WTC11 (cell line): Measurements from ENCODE around the gene FAM236A.
"Not testable (repeated sequence)": the region's sequence is repeated elsewhere in the genome, so short reads cannot be mapped to it uniquely, and the experiment has no call there.

Source experiments
- ATF1 ChIP-seq: sonication (generic); formaldehyde crosslinking; IDR thresholded peaks from 2 replicates; pipeline ENCODE4 v1.8.1; 2023; ENCODE audit warnings: mild to moderate bottlenecking, moderate library complexity, missing genetic modification reagents
- ESRRA ChIP-seq: sonication (generic); formaldehyde crosslinking; IDR thresholded peaks from 2 replicates; pipeline ENCODE4 v1.8.1; 2022; ENCODE audit warnings: mild to moderate bottlenecking, missing genetic modification reagents, borderline replicate concordance
- FOXJ3 ChIP-seq: sonication (generic); formaldehyde crosslinking; IDR thresholded peaks from 2 replicates; pipeline ENCODE4 v1.9.0; 2021; ENCODE audit warnings: missing genetic modification reagents, mild to moderate bottlenecking, borderline replicate concordance
- FOXP1 ChIP-seq: sonication (generic); formaldehyde crosslinking; IDR thresholded peaks from 2 replicates; pipeline ENCODE4 v1.8.0; 2022; ENCODE audit warnings: missing genetic modification reagents, mild to moderate bottlenecking, moderate library complexity, borderline replicate concordance
- JUN ChIP-seq: sonication (generic); formaldehyde crosslinking; IDR thresholded peaks from 2 replicates; pipeline ENCODE4 v1.8.0; 2023; ENCODE audit warnings: mild to moderate bottlenecking, missing genetic modification reagents
- RORB ChIP-seq: fragments of 250-450 bp; sonication (Bioruptor Pico); IDR thresholded peaks from 2 replicates; pipeline ENCODE4 v1.9.0; 2021; ENCODE audit warnings: mild to moderate bottlenecking
- TP53 ChIP-seq: sonication (generic); formaldehyde crosslinking; IDR thresholded peaks from 2 replicates; pipeline ENCODE4 v1.8.1; 2023; ENCODE audit warnings: mild to moderate bottlenecking, missing genetic modification reagents
- TF ChIP-seq, protein P1 (sequence below): fragments of 200-600 bp; IDR thresholded peaks from 2 replicates; pipeline ENCODE4 v1.8.0; 2022; ENCODE audit warnings: antibody characterized with exemption
- TF ChIP-seq, protein P2 (sequence below): sonication (generic); formaldehyde crosslinking; IDR thresholded peaks from 2 replicates; pipeline ENCODE4 v1.8.0; 2022; ENCODE audit warnings: mild to moderate bottlenecking, missing genetic modification reagents
- TF ChIP-seq, protein P3 (sequence below): fragments of 250-450 bp; sonication (Bioruptor Pico); conservative IDR thresholded peaks from 2 replicates; pipeline ENCODE4 v1.9.0; 2021; ENCODE audit warnings: mild to moderate bottlenecking

DNA sequence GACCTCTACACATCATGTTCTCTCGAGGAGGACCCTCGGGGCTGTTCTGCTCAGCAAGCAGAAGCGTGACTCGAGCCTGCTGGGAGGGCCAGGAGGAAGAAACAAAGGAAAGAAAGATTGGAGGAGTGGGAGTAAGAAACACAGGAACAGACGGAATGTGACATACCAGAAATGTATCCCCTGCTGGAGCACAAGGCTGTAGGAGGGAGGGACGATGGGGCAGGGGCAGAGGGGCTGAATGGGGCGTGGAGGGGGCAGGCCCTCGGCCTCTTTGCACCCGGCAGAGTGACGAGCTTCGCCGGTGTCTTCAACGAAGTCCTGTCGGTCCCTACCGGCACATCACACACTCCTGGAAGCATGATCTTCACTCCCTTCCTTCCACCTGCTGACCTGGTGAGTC, at the start of gene FAM236A:
- not testable (repeated sequence) for TF ChIP-seq TP53 (CRISPR knock-in tag); FOXJ3 (CRISPR knock-in tag); JUN (CRISPR knock-in tag); RORB; ATF1 (CRISPR knock-in tag); FOXP1 (CRISPR knock-in tag); ESRRA (CRISPR knock-in tag)
- TF ChIP-seq, protein P1, sequence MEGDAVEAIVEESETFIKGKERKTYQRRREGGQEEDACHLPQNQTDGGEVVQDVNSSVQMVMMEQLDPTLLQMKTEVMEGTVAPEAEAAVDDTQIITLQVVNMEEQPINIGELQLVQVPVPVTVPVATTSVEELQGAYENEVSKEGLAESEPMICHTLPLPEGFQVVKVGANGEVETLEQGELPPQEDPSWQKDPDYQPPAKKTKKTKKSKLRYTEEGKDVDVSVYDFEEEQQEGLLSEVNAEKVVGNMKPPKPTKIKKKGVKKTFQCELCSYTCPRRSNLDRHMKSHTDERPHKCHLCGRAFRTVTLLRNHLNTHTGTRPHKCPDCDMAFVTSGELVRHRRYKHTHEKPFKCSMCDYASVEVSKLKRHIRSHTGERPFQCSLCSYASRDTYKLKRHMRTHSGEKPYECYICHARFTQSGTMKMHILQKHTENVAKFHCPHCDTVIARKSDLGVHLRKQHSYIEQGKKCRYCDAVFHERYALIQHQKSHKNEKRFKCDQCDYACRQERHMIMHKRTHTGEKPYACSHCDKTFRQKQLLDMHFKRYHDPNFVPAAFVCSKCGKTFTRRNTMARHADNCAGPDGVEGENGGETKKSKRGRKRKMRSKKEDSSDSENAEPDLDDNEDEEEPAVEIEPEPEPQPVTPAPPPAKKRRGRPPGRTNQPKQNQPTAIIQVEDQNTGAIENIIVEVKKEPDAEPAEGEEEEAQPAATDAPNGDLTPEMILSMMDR = not testable (repeated sequence)
- TF ChIP-seq, protein P2, sequence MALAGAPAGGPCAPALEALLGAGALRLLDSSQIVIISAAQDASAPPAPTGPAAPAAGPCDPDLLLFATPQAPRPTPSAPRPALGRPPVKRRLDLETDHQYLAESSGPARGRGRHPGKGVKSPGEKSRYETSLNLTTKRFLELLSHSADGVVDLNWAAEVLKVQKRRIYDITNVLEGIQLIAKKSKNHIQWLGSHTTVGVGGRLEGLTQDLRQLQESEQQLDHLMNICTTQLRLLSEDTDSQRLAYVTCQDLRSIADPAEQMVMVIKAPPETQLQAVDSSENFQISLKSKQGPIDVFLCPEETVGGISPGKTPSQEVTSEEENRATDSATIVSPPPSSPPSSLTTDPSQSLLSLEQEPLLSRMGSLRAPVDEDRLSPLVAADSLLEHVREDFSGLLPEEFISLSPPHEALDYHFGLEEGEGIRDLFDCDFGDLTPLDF (CRISPR knock-in tag) = not testable (repeated sequence)
- TF ChIP-seq, protein P3, sequence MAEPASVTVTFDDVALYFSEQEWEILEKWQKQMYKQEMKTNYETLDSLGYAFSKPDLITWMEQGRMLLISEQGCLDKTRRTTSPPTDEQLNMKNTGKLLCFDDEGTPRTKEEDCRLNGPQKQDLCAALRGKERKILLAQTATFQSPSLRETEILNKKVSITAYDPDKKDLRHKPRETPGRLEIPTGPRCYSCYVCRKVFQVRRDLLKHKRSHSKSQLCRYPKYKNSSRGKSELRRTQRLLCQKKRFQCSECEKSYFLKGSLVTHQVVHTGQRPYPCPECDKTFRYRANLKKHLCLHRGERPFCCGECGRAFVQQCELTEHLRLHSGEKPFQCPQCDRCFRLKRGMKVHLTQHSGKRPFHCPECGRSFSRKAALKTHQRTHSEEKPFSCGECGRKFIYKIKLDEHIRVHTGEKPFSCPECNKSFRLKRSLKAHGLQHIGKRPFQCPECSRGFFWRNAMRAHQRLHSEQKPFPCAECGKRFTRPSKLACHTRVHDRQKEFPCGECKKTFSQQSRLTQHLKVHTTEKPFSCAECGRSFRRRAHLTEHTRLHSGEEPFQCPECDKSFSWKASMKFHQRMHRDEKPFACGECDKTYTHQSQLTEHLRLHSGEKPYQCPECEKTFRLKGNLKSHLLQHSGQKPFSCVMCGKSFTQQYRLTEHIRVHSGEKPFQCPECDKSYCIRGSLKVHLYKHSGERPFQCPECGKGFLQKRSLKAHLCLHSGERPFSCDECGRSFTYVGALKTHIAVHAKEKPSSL (CRISPR knock-in tag) = not testable (repeated sequence)
